K562 (cell line): ENCODE results near the gene UBAP2. TPM values are rescaled to one million over a fixed set of nuclear protein-coding genes. Genes with fewer than 3 reads are reported as not detected.

Experiments used
- EHMT2 ChIP-seq: fragments of 450-650 bp; IDR thresholded peaks from 2 replicates; pipeline ENCODE4 v1.6.1; 2018; ENCODE audit warnings: antibody characterized with exemption
- KDM1A ChIP-seq, 2 experiments: fragments of 450-650 bp; IDR thresholded peaks; 2 replicates each; pipeline ENCODE4 v1.6.1; 2016; ENCODE audit warnings: mild to moderate bottlenecking in 2 of 2
- RBM17 ChIP-seq: fragments of 200-400 bp; formaldehyde crosslinking; IDR thresholded peaks from 2 replicates; pipeline ENCODE4 v1.6.1; 2017; ENCODE audit warnings: low read depth, mild to moderate bottlenecking, low read length, borderline replicate concordance
- ZNF431 ChIP-seq: sonication (generic); formaldehyde crosslinking; IDR thresholded peaks from 2 replicates; pipeline ENCODE4 v1.8.0; 2022; ENCODE audit warnings: mild to moderate bottlenecking, missing genetic modification reagents
- polyA plus RNA-seq, 8 experiments: library from polyadenylated mRNA; depleted of rRNA in 4 of 8; stranded (reverse) in 5 of 8; unstranded in 3 of 8; fragments of >200 nt; fragmentation: Nextera tagmentation in 2 of 8; fragmentation: Illumina TruSeq in 1 of 8; extraction: Ambion mirVana in 2 of 8; extraction: Trizol in 1 of 8; gene quantifications; 2 replicates each; pipeline versions ENCODE4 v1.2.1 to v1.2.3, GENCODE V29; 2011 to 2014; ENCODE audit warnings: inconsistent platforms in 1 of 8, missing spikeins in 1 of 8
- total RNA-seq, 7 experiments: library from RNA; depleted of rRNA in 6 of 7; stranded (reverse); fragments of >200 nt in 6 of 7; fragmentation: Illumina TruSeq in 2 of 7; extraction: Trizol in 2 of 7; gene quantifications; 2 replicates each; pipeline versions ENCODE4 v1.2.1 to v1.2.3, GENCODE V29; 2011 to 2021; ENCODE audit warnings: low replicate concordance in 1 of 7
- TF ChIP-seq, protein P1 (sequence below), 2 experiments: fragments of 450-650 bp; IDR thresholded peaks; 2 replicates each; pipeline ENCODE4 v1.6.1; 2016; ENCODE audit warnings: mild to moderate bottlenecking in 2 of 2, borderline replicate concordance in 1 of 2, low read depth in 1 of 2, moderate library complexity in 1 of 2
- TF ChIP-seq, protein P2 (sequence below): fragments of 450-650 bp; formaldehyde crosslinking; IDR thresholded peaks from 2 replicates; pipeline ENCODE4 v1.4.0; 2020; ENCODE audit warnings: mild to moderate bottlenecking

The UBAP2 gene
- total and polyA plus RNA-seq, 9 of the 15 experiments (the other 6 are each of a cell fraction or from before 2014, with no cell fraction given), result 8.7 to 47.9 (median 18.7) TPM

GRCh38 chr9:33992632-33993031 lies 56.1 kb downstream of the UBAP2 start (continued):
- TF ChIP-seq, protein P1, sequence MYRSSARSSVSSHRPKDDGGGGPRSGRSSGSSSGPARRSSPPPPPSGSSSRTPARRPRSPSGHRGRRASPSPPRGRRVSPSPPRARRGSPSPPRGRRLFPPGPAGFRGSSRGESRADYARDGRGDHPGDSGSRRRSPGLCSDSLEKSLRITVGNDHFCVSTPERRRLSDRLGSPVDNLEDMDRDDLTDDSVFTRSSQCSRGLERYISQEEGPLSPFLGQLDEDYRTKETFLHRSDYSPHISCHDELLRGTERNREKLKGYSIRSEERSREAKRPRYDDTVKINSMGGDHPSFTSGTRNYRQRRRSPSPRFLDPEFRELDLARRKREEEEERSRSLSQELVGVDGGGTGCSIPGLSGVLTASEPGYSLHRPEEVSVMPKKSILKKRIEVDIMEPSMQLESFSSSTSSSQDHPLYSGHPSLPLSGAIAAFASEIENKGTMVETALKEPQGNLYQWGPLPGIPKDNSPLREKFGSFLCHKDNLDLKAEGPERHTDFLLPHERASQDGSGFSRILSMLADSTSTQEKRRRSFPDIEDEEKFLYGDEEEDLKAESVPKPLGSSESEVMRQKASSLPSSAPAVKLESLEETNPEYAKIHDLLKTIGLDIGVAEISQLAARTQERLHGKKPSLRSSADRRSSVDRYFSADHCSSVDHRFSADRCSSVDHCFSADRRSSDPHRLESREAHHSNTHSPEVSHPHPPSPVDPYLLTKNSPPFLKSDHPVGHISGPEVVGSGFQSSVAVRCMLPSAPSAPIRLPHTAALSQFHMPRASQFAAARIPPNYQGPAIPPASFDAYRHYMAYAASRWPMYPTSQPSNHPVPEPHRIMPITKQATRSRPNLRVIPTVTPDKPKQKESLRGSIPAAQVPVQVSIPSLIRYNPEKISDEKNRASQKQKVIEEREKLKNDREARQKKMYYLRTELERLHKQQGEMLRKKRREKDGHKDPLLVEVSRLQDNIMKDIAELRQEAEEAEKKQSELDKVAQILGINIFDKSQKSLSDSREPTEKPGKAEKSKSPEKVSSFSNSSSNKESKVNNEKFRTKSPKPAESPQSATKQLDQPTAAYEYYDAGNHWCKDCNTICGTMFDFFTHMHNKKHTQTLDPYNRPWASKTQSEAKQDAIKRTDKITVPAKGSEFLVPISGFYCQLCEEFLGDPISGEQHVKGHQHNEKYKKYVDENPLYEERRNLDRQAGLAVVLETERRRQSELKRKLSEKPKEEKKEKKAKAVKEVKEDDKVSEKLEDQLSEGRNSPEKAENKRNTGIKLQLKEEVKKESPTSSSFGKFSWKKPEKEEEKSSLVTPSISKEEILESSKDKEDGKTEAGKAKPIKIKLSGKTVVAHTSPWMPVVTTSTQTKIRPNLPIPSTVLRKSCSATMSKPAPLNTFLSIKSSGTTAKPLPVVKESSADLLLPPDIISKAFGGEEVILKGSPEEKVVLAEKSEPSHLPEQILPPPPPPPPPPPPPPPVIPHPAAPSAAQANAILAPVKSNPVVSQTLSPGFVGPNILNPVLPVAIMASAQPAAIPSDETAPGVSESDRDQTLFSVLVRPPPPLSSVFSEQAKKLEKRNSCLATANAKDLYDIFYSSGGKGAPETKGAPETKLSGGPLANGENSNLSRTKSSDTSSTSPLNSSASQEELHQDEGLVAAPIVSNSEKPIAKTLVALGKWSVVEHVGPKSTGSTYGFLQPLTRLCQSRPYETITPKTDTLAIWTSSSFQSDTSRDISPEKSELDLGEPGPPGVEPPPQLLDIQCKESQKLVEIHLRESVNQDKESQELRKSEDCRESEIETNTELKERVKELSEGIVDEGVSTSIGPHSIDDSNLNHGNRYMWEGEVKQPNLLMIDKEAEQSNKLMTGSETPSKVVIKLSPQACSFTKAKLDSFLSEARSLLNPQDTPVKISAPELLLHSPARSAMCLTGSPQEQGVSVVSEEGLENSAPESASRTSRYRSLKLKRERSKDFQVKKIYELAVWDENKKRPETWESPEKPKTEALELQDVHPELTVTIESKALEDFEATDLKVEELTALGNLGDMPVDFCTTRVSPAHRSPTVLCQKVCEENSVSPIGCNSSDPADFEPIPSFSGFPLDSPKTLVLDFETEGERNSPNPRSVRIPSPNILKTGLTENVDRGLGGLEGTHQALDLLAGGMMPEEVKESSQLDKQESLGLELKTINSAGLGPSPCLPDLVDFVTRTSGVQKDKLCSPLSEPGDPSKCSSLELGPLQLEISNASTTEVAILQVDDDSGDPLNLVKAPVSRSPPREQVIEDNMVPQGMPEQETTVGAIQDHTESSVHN (IDR thresholded peaks at IDR 0.05; ENCODE audit: borderline replicate concordance in 1 of 2, low read depth in 1 of 2), result no peak
- TF ChIP-seq EHMT2 (no peak), RBM17 (no peak), ZNF431 (CRISPR knock-in tag) (no peak), KDM1A (IDR thresholded peaks at IDR 0.05) (no peak)
- TF ChIP-seq, protein P2, sequence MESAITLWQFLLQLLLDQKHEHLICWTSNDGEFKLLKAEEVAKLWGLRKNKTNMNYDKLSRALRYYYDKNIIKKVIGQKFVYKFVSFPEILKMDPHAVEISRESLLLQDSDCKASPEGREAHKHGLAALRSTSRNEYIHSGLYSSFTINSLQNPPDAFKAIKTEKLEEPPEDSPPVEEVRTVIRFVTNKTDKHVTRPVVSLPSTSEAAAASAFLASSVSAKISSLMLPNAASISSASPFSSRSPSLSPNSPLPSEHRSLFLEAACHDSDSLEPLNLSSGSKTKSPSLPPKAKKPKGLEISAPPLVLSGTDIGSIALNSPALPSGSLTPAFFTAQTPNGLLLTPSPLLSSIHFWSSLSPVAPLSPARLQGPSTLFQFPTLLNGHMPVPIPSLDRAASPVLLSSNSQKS (CRISPR knock-in tag), result no peak
